ENCODE measurements around the gene PIP4K2C. TPM values are rescaled to one million over a fixed set of nuclear protein-coding genes. Genes with fewer than 3 reads are reported as not detected.
A peak's percentile ranks its signal among the peaks of the same experiment; 100 is the strongest.
"Not testable (repeated sequence)": the region's sequence is repeated elsewhere in the genome, so short reads cannot be mapped to it uniquely, and the experiment has no call there.

Gene PIP4K2C
- total RNA-seq, 2 donors from 2014 or later, result 37.4 to 51.1 TPM

- Histone ChIP-seq H3K27ac (no peak overlapping the region), H3K4me1 (replicated peaks) (peaks cover 6% of the 10 kb centered on the region), H3K4me3 (no peak overlapping the region), H3K9me3 (no peaks in the 10 kb centered on the region), H3K27me3 (replicated peaks; ENCODE audit: insufficient read depth) (no peaks in the 10 kb centered on the region), H3K36me3 (no peaks in the 10 kb centered on the region)
- intact Hi-C loops (cut with DNase I), result no loop called here
- TF ChIP-seq POLR2AphosphoS5 (IDR thresholded peaks at IDR 0.05) (no peak), POLR2A (IDR thresholded peaks at IDR 0.05) (no peak)
- TF ChIP-seq, protein P1, sequence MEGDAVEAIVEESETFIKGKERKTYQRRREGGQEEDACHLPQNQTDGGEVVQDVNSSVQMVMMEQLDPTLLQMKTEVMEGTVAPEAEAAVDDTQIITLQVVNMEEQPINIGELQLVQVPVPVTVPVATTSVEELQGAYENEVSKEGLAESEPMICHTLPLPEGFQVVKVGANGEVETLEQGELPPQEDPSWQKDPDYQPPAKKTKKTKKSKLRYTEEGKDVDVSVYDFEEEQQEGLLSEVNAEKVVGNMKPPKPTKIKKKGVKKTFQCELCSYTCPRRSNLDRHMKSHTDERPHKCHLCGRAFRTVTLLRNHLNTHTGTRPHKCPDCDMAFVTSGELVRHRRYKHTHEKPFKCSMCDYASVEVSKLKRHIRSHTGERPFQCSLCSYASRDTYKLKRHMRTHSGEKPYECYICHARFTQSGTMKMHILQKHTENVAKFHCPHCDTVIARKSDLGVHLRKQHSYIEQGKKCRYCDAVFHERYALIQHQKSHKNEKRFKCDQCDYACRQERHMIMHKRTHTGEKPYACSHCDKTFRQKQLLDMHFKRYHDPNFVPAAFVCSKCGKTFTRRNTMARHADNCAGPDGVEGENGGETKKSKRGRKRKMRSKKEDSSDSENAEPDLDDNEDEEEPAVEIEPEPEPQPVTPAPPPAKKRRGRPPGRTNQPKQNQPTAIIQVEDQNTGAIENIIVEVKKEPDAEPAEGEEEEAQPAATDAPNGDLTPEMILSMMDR (IDR thresholded peaks at IDR 0.05), result no peak
- DNase-seq (ENCODE audit: low spot score), result no peak
- WGBS, result 89% methylated on average over 3 of the region's 3 CpGs
Measured at GRCh38 chr12:57586832-57587429, 4.1 kb upstream of the PIP4K2C start.

DNA sequence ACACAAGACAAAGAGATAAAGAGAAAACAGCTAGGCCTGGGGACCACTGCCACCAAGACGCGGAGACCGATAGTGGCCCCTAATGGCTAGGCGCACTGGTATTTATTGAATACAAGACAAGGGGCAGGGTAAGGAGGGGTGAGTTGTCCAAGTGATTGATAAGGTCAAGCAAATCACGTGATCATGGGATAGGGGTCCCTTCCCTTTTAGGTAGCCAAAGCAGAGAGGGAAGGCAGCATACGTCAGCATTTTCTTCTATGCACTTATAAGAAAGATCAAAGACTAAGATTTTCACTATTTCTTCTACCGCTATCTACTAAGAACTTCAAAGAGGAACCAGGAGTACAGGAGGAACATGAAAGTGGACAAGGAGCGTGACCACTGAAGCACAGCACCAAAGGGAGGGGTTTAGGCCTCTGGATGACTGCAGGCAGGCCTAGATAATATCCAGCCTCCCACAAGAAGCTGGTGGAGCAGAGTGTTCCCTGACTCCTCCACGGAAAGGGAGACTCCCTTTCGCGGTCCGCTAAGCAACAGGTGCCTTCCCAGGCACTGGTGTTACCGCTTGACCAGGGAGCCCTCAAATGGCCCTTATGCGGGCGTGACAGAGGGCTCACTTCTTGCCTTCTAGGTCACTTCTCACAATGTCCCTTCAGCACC is 1.9 kb upstream of the PIP4K2C start:
- H3K9me3 ChIP-seq; H3K4me3 ChIP-seq; DNase-seq (ENCODE audit: low spot score); H3K36me3 ChIP-seq; H3K27ac ChIP-seq; H3K27me3 ChIP-seq (replicated peaks; ENCODE audit: insufficient read depth); intact Hi-C loops (cut with DNase I): not testable (repeated sequence)
- H3K4me1 ChIP-seq (replicated peaks), result peaks cover 12% of the 10 kb centered on the region
- WGBS, result 86% methylated on average over 15 of the region's 15 CpGs

DNA sequence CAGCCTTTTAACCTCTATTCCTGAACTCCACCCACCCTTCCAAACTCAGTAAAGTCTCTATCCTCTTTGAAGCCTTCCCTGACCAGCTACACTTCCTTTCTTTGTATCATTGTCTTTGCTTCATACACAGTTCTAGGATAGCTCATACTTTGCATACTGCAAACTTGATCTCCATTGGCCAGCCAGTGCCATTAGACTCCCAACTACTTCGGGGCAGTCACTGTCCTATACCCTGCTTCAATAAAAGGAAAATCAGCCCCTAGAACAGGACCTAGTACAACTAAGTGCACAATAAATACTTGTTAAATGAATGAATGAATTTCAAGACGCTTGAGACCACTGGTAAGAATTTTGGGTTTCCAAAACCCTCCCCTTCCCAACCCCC is 521 bp upstream of the PIP4K2C start:
- no peak for DNase-seq (ENCODE audit: low spot score)
- no peaks in the 10 kb centered on the region for H3K27me3 ChIP-seq (replicated peaks; ENCODE audit: insufficient read depth)
- H3K4me1 ChIP-seq (replicated peaks), result peaks cover 12% of the 10 kb centered on the region
- H3K36me3 ChIP-seq, result no peaks in the 10 kb centered on the region
- H3K4me3 ChIP-seq, result peak overlapping the region; percentile 95 to 98
- H3K27ac ChIP-seq, result peak overlapping the region; percentile 72 to 83
- no peaks in the 10 kb centered on the region for H3K9me3 ChIP-seq
- TF ChIP-seq, protein P1 (IDR thresholded peaks at IDR 0.05), result no peak
- TF ChIP-seq POLR2AphosphoS5 (IDR thresholded peaks at IDR 0.05), result no peak
- no peak for TF ChIP-seq POLR2A (IDR thresholded peaks at IDR 0.05)
- intact Hi-C loops (cut with DNase I), result no loop called here
- WGBS, result 10% methylated on average over 2 of the region's 2 CpGs

DNA sequence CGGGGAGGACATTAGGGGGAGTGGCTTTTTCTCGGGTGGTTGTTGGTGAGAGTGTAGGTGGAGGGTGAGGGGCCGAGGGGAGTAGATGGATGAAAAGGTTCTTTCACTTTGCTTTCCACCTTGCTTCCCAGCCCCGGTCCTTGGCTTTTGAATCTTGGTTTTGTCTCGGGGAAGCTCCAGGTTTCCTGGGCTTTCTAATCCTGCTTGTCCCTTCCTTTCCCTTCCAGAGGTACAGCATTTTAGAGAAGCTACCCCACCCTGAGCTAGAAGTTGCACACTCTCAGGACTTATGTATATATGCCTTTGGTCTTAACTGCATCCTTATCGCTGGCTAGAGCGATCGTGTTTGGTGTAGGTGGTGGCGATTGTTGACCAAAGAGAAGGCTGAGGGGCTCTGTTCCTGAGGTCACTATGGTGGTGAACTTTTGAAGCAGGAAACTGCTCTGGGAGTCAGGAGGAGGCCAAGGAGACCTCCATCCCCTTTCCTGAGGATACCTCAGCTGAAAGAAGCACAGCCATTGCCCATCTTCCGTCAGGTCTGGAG is 862 bp downstream of the PIP4K2C start:
- WGBS, result 27% methylated on average over 10 of the region's 10 CpGs
- TF ChIP-seq POLR2A (IDR thresholded peaks at IDR 0.05), result no peak
- TF ChIP-seq POLR2AphosphoS5 (IDR thresholded peaks at IDR 0.05), result no peak
- TF ChIP-seq, protein P1 (IDR thresholded peaks at IDR 0.05), result no peak
- Histone ChIP-seq H3K9me3 (no peaks in the 10 kb centered on the region), H3K4me1 (replicated peaks) (peaks cover 12% of the 10 kb centered on the region), H3K27ac (peak overlapping the region; percentile 72 to 83), H3K27me3 (replicated peaks; ENCODE audit: insufficient read depth) (no peaks in the 10 kb centered on the region), H3K36me3 (no peaks in the 10 kb centered on the region), H3K4me3 (peak overlapping the region; percentile 95 to 98)
- no peak for DNase-seq (ENCODE audit: low spot score)
- intact Hi-C loops (cut with DNase I), result no loop called here

- no peak for DNase-seq (ENCODE audit: low spot score)
- intact Hi-C loops (cut with DNase I), result no loop called here
- H3K27ac ChIP-seq, result no peak overlapping the region
- H3K36me3 ChIP-seq, result no peaks in the 10 kb centered on the region
- no peaks in the 10 kb centered on the region for H3K9me3 ChIP-seq
- 73% methylated on average over 2 of the region's 2 CpGs for WGBS
- H3K4me1 ChIP-seq (replicated peaks), result peaks cover 12% of the 10 kb centered on the region
- no peak overlapping the region for H3K4me3 ChIP-seq
- no peaks in the 10 kb centered on the region for H3K27me3 ChIP-seq (replicated peaks; ENCODE audit: insufficient read depth)
- TF ChIP-seq, protein P1 (IDR thresholded peaks at IDR 0.05), result no peak
- TF ChIP-seq POLR2A (IDR thresholded peaks at IDR 0.05) (no peak), POLR2AphosphoS5 (IDR thresholded peaks at IDR 0.05) (no peak)
Measured at GRCh38 chr12:57592551-57593165, 1.7 kb downstream of the PIP4K2C start.

All from prostate gland (tissue), 2 donors.